GM12891 (cell line): ENCODE measurements around the gene CHMP2A.

ENCODE experiments used
- PAX5 ChIP-seq: IDR thresholded peaks from 2 replicates; pipeline ENCODE4 v1.6.1; 2011; ENCODE audit warnings: low read length, moderate library complexity, mild to moderate bottlenecking; ENCODE audit not compliant: insufficient read depth, severe bottlenecking
- POLR2A ChIP-seq: IDR thresholded peaks from 2 replicates; pipeline ENCODE4 v1.6.1; 2011; ENCODE audit warnings: low read depth, low read length, control low read depth
- POLR2AphosphoS5 ChIP-seq: IDR thresholded peaks from 2 replicates; pipeline ENCODE4 v1.6.1; 2011; ENCODE audit warnings: low read depth, low read length, control low read depth
- POU2F2 ChIP-seq: IDR thresholded peaks from 2 replicates; pipeline ENCODE4 v1.6.1; 2011; ENCODE audit warnings: low read depth, mild to moderate bottlenecking, control low read depth, low read length, moderate library complexity
- SPI1 ChIP-seq: IDR thresholded peaks from 2 replicates; pipeline ENCODE4 v1.6.1; 2011; ENCODE audit warnings: low read depth, low read length, control low read depth
- TAF1 ChIP-seq: IDR thresholded peaks from 2 replicates; pipeline ENCODE4 v1.6.1; 2011; ENCODE audit warnings: low read depth, low read length, control low read depth

DNA sequence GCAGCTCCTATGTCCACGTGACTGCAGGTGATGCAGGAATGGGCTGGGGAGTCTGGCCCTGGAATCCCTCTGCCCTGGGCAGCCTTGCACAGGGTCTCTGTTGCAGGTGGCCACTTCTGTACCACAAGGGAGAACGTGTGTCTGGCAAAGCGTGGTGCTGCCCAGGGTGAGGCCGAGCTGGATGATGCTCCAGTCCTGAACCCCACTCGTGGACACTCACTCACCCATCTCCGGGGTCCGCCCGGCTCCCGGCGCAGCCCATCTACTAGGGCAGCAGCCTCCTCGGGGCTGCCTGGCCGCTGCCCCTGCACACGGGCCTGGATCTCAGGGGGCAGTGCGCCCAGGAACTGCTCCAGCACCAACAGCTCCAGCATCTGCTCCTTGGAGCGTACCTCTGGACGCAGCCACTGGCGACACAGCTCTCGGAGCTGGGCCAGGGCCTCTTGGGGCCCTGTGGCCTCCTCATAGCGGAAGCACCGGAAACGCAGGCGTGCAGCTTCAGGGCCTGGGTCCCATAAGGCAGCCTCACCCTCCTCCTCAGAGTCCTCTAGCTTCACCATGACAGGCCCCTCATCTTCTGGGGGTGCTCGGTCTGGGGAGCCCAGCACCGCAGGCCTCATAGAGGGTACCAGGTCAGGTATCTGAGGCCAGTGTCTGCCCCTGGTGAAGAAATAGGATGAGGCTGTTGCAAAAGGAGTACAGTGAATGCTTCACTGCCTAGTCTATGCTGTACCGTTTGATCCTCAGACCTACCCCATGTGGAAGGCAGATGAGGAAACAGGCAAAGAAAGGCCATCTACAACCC lies 16.1 kb upstream of the CHMP2A start:
- TF ChIP-seq POLR2A (no peak), POLR2AphosphoS5 (no peak), TAF1 (no peak), SPI1 (no peak), PAX5 (no peak), POU2F2 (no peak)
